GM18519 (cell line): Measurements from ENCODE around the gene PRKG1.

Experiments
- ATAC-seq: cut with Tn5 transposase; IDR thresholded peaks from one replicate; pipeline ENCODE4 v1.9.1; 2021; ENCODE audit warnings: mild to moderate bottlenecking, moderate library complexity; ENCODE audit not compliant: unreplicated experiment, low FRiP score

Gene PRKG1

DNA sequence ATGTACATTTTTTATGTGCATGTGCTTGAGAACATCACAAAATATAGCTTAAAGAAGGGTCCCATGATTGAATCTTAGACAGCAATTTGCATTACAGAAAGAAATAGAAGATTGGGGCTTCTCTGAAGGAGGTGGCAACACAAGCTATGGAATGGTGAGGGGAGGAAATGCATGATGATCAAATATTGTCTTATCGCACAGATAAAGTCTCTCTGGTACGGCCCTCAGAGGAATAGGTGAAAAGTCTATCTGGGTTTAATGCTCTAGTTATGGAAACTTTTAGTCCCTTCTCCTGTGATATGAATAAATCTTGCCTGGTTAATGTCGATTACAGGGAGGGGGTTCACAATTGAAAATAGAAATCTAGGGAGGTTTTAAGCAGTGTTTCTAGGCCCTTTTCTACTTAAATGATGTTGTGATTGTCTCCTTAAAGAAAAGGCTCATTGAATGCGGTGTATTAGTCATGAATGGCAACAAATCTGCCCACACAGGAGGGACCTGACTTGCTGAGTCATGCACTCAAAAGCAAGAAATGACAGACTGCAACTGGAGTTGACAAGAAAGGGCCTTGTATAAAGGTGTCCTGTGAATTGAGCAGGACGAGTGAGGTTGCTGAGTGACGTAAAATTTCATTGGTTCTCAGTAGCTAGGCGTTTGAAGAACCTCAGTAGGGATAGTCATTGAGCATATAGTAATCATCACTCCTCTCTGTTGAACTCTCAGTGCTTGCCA, 758.5 kb downstream of the PRKG1 start:
- peak; percentile 77 for ATAC-seq

DNA sequence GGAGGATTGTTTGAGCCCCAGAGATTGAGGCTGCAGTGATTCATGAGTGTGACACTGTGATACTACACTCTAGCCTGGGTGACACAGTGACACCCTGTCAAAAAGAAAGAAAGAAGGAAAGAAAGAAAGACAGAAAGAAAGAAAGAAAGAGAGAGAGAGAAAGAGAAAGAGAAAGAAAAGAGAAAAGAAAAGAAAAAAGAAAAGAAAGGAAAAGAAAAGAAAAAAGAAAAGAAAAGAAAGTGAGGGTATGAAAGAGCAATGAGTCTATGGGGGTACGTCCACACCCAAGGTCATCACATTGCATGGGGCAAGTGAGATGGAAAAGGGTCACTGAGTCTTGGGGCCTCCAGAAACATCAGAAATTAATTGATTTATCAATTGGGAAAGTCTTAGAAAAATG, 760.3 kb downstream of the PRKG1 start:
- ATAC-seq: no peak

GRCh38 chr10:51838471-51838870, 764.2 kb downstream of the PRKG1 start:
- no peak for ATAC-seq

- no peak for ATAC-seq
Measured at GRCh38 chr10:51843966-51844365, 769.7 kb downstream of the PRKG1 start.

- peak; percentile 83 for ATAC-seq
Measured at GRCh38 chr10:51846856-51847506, 772.7 kb downstream of the PRKG1 start.

DNA sequence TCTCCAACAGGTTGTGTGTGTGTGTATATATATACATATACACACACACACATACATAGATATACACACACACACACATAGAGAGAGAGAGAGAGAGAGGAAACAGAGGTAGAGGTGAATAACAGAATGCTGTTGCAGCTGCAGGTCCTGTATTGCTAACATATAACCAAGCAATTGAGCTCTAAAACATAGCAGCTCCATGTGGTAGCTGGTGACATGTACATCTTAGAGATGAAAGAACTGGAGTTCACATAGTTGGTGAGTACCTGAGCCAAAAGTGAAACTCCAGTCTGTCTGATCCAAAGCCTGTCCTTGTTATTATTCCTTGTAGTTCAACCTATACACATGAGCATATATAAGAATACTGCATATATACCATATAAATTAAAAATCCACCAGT, 778.0 kb downstream of the PRKG1 start:
- no peak for ATAC-seq

DNA sequence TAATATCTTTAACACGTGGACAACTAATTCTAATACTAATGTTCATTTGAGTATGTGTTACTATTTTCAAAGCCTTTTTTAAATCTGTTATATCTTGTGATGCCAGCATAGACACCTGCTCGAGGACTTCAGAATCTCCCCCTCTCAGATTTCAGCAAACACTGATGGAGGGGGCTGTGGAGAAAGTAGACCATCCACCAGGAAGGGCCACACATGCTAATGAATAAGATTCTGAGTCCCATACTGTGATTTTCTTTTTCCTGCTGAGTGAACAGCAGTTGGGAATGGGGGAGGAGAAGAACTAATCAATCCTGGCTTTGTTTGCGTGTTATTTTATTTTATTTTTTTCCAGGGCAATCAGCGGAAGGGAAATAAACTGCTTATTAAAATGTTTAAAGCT, 783.0 kb downstream of the PRKG1 start:
- ATAC-seq: no peak

GRCh38 chr10:51860257-51860656, 786.0 kb downstream of the PRKG1 start:
- ATAC-seq: peak; percentile 81

DNA sequence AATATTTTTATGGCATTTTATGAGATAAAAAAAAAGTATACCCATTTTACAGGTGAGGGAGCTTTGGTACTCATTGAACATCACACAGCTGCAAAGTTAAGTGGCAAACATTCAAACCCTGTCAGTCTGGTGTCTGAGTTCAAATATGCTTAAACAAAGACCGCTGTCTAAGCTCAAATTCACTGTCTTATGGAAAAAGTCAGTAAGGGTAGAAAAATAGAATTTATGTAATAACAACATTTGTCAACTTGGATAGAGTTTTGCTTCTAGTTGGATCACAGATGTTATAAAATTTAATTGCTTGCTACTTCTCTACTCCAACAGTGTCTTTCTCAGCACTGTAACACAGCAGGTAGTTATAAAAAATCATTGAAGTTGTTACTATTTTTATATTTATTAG, 786.8 kb downstream of the PRKG1 start:
- no peak for ATAC-seq

GRCh38 chr10:51861731-51862130, 787.4 kb downstream of the PRKG1 start:
- no peak for ATAC-seq

DNA sequence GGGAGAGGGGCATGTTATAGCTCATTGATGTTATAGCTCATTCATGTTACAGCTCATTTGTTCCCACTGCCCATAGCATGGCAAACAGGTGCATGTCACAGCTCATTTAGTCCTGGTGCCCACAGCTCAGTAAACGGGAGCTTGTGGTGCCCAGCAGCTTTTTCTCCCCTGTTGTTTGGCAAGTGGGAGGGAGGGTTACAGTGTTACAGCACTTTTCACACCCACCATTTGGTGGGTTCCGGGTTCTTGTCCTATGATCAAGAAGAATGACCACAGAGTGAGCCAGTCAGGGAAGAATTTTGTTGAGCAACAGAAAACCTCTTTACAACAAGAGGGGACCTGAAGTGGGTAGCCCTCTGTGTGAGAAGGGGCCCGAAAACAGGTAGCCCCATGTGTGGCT, 787.9 kb downstream of the PRKG1 start:
- no peak for ATAC-seq

- ATAC-seq: no peak
Measured at GRCh38 chr10:51867956-51868355, 793.7 kb downstream of the PRKG1 start.

GRCh38 chr10:51874131-51874530, 799.8 kb downstream of the PRKG1 start:
- no peak for ATAC-seq

DNA sequence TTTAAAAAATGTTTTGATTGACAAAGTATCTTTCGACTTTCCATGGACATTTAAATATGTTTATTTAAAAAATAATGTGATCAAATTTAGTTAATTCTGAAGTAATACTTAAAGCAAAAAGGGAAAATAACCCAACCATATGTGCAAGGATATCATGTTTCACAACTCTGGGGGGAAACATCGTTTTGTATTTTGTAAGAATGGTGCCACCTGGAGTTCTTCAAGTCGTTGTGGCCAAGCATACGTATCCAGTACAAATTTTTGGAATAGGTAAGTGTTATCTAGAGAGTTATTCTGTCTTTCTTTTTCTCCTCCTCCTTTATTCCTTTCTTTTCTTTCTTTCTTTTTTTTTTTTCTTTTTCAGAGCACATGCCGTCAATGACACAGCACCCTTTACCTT, 801.3 kb downstream of the PRKG1 start:
- no peak for ATAC-seq

DNA sequence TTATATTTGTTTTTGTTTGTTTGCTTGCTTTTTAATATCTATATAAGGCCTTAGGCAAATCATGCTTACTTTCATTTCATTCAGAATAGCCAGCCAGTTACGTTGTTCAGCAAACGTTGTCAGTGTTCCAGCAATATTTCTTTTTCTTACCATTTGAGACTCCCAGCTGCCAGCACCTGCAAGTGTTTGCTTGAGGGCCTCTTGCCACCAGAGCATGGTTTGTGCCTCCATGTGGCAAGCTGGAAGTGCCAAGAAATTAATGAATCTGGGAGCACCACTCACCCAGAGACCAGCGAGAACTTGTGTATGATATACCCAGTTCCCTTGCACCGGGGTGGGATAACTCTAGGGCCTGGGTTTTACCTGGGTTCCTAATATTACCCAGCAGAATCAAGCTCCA, 802.2 kb downstream of the PRKG1 start:
- ATAC-seq: no peak

GRCh38 chr10:51876979-51877378, 802.7 kb downstream of the PRKG1 start:
- ATAC-seq: no peak

GRCh38 chr10:51877636-51878035, 803.3 kb downstream of the PRKG1 start:
- ATAC-seq: no peak

GRCh38 chr10:51878695-51879094, 804.4 kb downstream of the PRKG1 start:
- peak; percentile 6 for ATAC-seq

- peak; percentile 90 for ATAC-seq
Measured at GRCh38 chr10:51879238-51879637, 805.0 kb downstream of the PRKG1 start.

DNA sequence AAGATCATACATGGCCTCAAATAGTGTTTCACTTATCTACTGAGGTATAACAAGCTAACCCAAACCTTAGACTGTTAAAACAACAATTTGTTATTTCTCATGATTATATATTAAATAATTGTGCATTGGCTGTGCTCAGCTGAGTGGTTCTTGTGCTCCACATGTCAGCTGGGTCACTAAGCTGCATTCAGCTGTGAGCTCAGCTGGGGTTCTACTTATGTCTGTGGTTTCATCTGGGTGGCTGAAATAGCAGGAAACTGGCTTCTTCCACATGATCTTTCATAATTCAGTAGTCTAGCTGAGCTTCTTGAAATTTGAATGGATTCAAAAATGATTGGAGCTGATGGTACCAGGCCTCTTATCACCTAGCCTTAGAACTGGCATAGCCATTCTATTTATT, 806.9 kb downstream of the PRKG1 start:
- ATAC-seq: no peak

- ATAC-seq: no peak
Measured at GRCh38 chr10:51886438-51887068, 812.3 kb downstream of the PRKG1 start.

DNA sequence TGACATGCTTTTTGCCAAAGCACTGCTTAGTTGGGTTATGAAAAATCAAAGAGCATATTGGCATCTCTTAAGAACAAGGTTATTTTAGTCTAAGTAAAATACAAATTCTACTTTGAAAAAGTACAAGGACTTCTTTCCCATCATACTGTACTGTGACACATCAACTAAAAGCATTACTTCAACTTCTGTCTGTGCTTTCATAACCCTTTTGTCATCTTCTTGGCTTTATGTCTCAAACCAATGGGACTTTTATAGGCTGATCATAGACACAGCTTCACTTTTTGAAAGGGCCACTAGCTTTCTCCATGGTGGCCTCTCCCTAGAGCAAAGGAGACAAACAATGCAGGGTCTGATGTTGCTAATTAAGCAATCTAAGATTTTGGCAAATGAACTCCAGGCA, 814.0 kb downstream of the PRKG1 start:
- no peak for ATAC-seq
